ENCODE results near the gene BAMBI.
A peak's percentile ranks its signal among the peaks of the same experiment; 100 is the strongest.
"Not testable (repeated sequence)": the region's sequence is repeated elsewhere in the genome, so short reads cannot be mapped to it uniquely, and the experiment has no call there.

The BAMBI gene

GRCh38 chr10:28676968-28677887 lies at the start of gene BAMBI:
TSS of gene BAMBI (plus strand) at chr10:28677521. CDS start at chr10:28677898, 377 bp downstream.
- DNase-seq, result peak; percentile 76

GRCh38 chr10:28628184-28628893 lies 49.0 kb upstream of the BAMBI start:
- peak; percentile 37 for DNase-seq

GRCh38 chr10:28631896-28632583 lies 45.3 kb upstream of the BAMBI start:
- DNase-seq, result no peak

GRCh38 chr10:28632584-28632945 lies 44.8 kb upstream of the BAMBI start:
- DNase-seq, result no peak

- DNase-seq, result no peak
These were observed 43.6 kb upstream of the BAMBI start for GRCh38 chr10:28633750-28634149.

- no peak for DNase-seq
These were observed 40.0 kb upstream of the BAMBI start for GRCh38 chr10:28637346-28637745.

- no peak for DNase-seq
These were observed 38.9 kb upstream of the BAMBI start for GRCh38 chr10:28638392-28638791.

- no peak for DNase-seq
These were observed 36.8 kb upstream of the BAMBI start for GRCh38 chr10:28640551-28640950.

- no peak for DNase-seq
These were observed 32.7 kb upstream of the BAMBI start for GRCh38 chr10:28644647-28645046.

GRCh38 chr10:28652106-28652505 lies 25.2 kb upstream of the BAMBI start:
- no peak for DNase-seq

GRCh38 chr10:28652703-28653102 lies 24.6 kb upstream of the BAMBI start:
- DNase-seq, result no peak

GRCh38 chr10:28658824-28659223 lies 18.5 kb upstream of the BAMBI start:
- not testable (repeated sequence) for DNase-seq

GRCh38 chr10:28661035-28661434 lies 16.3 kb upstream of the BAMBI start:
- no peak for DNase-seq

GRCh38 chr10:28663576-28664368 lies 13.5 kb upstream of the BAMBI start:
- DNase-seq, result peak; percentile 40

- no peak for DNase-seq
These were observed 13.0 kb upstream of the BAMBI start for GRCh38 chr10:28664369-28664740.

GRCh38 chr10:28666751-28667467 lies 10.4 kb upstream of the BAMBI start:
- DNase-seq, result no peak

GRCh38 chr10:28668363-28669226 lies 8.7 kb upstream of the BAMBI start:
- DNase-seq, result no peak

- DNase-seq, result no peak
These were observed 7.8 kb upstream of the BAMBI start for GRCh38 chr10:28669227-28670173.

GRCh38 chr10:28674782-28675181 lies 2.5 kb upstream of the BAMBI start:
- no peak for DNase-seq

All from NCI-H2107 (cell line).